ENCODE data around the gene ACY1.

DNA sequence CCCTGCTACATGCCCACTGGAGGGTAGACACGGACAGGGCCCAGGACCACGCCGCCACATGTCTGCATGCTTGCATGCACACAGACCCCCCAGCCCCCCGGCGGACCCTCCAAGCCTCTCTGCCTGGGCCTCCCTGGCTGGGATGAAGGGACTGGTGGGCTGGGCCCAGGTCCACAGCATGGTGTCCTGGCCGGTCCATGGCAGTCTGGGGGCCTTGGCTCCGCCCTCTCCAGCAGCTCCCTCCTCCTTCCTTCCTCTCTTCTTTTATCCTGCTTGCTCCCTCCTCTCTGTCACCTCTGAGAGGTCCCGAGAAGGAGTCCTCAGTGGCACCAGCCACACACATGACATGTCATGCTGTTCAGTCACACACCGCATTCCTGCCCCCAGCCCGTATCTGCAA lies 48.6 kb downstream of the ACY1 start:
- TF ChIP-seq, protein P1, sequence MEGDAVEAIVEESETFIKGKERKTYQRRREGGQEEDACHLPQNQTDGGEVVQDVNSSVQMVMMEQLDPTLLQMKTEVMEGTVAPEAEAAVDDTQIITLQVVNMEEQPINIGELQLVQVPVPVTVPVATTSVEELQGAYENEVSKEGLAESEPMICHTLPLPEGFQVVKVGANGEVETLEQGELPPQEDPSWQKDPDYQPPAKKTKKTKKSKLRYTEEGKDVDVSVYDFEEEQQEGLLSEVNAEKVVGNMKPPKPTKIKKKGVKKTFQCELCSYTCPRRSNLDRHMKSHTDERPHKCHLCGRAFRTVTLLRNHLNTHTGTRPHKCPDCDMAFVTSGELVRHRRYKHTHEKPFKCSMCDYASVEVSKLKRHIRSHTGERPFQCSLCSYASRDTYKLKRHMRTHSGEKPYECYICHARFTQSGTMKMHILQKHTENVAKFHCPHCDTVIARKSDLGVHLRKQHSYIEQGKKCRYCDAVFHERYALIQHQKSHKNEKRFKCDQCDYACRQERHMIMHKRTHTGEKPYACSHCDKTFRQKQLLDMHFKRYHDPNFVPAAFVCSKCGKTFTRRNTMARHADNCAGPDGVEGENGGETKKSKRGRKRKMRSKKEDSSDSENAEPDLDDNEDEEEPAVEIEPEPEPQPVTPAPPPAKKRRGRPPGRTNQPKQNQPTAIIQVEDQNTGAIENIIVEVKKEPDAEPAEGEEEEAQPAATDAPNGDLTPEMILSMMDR (IDR thresholded peaks at IDR 0.05; ENCODE audit: borderline replicate concordance, extremely low read depth, low read length, poor library complexity, severe bottlenecking), result no peak
- no peak for TF ChIP-seq EZH2 (IDR thresholded peaks at IDR 0.05; ENCODE audit: borderline replicate concordance, low read depth, low read length, severe bottlenecking)

Measured in DND-41 (cell line).